Stimulated activated CD8-positive, alpha-beta memory T cell treated with anti-CD3 and anti-CD28 coated beads, Interleukin-15, amount 100 ng/mL, for 48 hours (primary cell): ENCODE results near the gene TMCC1.

Source experiments
- DNase-seq, 2 donors: peaks; one replicate each; pipeline ENCODE4 v3.0.0-alpha.2; 2020; ENCODE audit warnings: low read depth in 2 of 2

The TMCC1 gene

GRCh38 chr3:129624347-129625071, 269.0 kb downstream of the TMCC1 start:
- no peak for DNase-seq

GRCh38 chr3:129623447-129624118, 269.9 kb downstream of the TMCC1 start:
- no peak for DNase-seq

- DNase-seq, result no peak
Measured at GRCh38 chr3:129622933-129623332, 270.6 kb downstream of the TMCC1 start.

GRCh38 chr3:129622226-129622874, 271.2 kb downstream of the TMCC1 start:
- no peak for DNase-seq

GRCh38 chr3:129621626-129622225, 271.8 kb downstream of the TMCC1 start:
- DNase-seq, result no peak

DNA sequence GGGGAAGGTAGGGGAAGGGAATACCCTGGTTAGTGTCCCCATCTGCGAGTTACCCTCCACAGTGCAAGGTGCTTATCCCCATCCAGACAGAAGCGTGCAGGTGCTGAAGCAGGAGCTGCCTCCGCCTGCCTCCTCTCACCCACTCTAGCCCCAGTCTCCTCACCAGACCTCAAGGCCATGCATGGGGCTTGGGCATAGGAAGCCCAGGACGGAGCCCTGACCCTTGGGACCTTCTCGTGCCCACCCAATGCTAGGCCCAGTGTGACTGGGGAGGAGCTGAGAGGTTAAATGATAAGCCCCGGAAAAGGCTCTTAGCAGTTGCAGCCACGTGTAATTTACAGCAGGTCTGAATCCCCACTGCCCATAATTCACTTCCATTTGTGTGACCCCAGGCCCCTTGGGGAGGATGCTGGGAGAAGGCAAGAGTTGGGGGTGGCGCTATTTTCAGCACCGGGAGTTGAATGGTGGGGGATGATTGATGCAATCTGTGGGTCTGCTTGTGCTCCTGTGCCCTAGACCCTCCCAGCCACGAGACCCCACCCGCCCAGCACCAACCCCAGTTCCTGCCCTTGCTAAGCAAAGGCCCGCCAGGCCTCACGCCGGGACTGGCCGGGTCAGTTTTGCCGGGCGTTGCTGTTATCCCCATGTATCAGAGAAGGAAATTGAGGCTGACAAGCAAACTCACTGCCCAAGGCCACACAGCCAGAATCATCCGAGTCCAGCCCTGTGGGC, 272.5 kb downstream of the TMCC1 start:
- DNase-seq, result no peak

- DNase-seq, result no peak
Measured at GRCh38 chr3:129619726-129620162, 273.8 kb downstream of the TMCC1 start.

- DNase-seq, result no peak
Measured at GRCh38 chr3:129618901-129619671, 274.4 kb downstream of the TMCC1 start.

- DNase-seq, result no peak
Measured at GRCh38 chr3:129618186-129618820, 275.2 kb downstream of the TMCC1 start.

DNA sequence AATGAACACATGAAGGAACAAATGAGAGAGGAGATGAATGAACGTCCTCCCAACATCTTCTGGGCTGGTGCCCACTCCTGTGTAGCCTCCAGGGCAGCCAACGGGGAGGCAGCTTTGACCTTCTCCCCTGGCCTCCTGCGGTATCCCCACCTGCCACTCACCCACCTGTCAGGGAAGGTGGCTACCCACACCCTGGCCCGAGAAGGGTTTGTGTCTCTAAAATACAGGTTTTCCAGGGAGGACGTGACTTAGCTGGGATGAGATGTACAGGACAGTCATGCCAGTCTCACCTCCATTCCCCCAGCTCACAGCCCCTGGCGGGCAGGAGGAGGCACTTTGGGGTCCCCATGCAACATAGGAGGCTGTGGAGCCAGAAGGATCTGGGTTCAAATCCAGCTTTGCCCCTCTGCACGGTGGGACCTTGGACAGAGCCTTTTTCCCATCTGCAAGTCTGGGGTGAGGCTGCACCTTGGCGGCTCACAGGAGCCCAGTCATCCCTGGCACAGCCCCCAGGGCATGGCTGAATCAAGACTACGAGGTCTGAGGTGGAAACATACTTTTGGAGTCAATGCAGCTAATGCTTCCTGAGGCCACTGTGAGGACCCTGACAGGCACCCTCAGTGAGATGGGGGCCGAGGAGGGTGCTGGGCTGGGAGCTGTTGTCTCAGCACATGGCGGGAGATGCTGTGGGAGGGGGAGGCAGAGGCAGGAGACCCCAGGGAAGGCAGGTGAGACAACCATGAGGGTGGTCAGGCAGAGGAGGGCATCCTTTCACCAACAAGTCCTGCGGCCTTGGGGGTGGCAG, 275.9 kb downstream of the TMCC1 start:
- DNase-seq, result no peak

DNA sequence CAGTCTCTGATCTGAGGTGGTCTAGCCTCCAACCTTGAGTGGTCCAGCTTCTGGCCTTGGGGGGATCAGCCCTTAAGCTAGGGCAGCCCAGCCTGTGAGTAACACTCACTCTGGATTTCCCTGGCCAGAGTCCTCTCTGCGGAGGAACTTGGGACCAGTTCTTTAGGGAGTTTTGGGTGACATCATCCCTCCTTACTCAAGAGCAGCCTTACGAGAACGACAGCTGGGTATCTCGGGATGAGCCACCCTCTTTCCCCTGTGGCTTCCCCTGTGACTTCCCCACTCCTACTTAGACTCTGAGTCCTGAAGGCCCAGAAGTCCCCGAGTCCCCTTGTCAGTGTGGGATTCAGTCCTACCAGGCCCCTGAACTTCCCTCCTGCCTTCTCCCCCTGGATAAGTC, 276.8 kb downstream of the TMCC1 start:
- DNase-seq, result no peak

DNA sequence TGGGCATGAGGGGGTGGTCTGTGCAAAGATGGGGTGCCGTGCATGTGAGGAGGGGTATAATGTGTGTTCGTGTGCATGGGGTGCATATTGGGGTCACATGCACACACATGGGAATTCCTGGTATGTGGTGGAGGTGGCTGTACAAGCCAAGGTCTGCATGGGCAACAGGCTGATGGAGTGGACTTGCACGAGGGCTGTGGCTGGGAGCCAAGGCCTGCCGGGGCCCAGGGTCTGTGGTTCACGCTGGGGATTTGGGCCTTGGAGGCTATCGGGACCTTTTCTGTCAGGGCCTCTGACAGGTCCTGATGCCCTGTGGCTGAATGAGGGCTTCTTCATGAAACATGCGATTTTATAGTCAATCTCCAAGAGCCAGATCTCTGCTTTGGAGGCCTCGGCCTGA, 277.2 kb downstream of the TMCC1 start:
- no peak for DNase-seq

DNA sequence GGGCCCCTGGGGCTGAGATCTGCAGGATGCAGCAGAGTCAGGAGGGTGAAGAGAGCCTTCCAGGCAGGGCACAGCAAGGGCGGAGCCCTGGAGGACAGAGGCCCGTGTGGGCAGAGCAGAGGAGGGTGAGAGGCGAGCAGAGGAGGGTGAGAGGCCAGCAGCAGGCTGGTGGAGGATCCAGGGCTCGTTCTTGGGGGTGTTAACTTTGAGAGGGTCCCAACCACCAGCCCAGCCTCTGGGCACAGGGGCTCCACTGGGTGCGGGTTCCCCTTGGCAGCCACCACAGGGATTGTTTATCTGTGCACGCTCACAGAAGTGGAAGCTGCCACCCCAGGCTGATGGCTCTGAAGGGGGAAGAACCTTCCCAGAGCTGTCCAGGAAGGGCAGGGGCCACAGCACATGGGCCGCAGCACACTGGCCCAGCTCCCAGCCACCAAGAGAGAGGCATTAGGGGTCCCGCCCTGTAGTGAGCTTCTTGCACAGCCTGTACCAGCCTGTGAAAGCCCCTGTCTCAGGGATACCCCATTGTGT, 277.7 kb downstream of the TMCC1 start:
- DNase-seq, result no peak

- DNase-seq, result no peak
Measured at GRCh38 chr3:129614927-129615363, 278.6 kb downstream of the TMCC1 start.

- no peak for DNase-seq
Measured at GRCh38 chr3:129614435-129614834, 279.1 kb downstream of the TMCC1 start.

DNA sequence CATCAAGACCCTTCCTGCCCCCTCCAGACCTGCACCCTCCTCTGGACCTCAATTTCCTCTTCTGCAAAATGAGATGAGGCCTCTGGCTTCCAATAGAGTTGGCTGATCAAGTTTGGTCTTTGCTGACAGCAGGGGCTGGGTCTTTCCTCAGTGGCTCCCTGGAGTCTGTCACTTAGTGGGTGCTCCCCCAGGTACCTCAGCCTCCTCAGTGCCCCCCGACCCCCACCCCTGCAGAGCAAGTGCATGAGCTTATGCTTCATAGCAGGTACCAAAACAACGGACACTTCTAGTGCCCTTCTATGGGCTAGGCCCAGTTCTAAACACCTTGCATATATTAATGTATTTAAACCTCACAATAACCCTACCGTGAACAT, 280.2 kb downstream of the TMCC1 start:
- no peak for DNase-seq

GRCh38 chr3:129612534-129613366, 280.8 kb downstream of the TMCC1 start:
- no peak for DNase-seq

GRCh38 chr3:129611812-129612533, 281.5 kb downstream of the TMCC1 start:
- no peak for DNase-seq
